Heart left ventricle (tissue), 16 donors: ENCODE data around the gene PLA2G4F. TPM values are rescaled to one million over a fixed set of nuclear protein-coding genes. Genes with fewer than 3 reads are reported as not detected.

ENCODE experiments used
- ATAC-seq, 4 donors: fragments of 200-7000 bp; cut with Tn5 transposase; one replicate each; pipeline ENCODE4 v1.9.1; 2020 to 2022; ENCODE audit warnings: moderate library complexity in 4 of 4, mild to moderate bottlenecking in 3 of 4, moderate number of reproducible peaks in 1 of 4
- DNase-seq, 5 donors: peaks; one replicate each; pipeline ENCODE4 v3.0.0-alpha.2; 2020
- H3K27ac ChIP-seq, 12 donors: fragments of 200-600 bp; sonication (generic) in 4 of 12; one replicate each; pipeline versions ENCODE4 v1.5.0 to v1.8.0; 2016 to 2022; ENCODE audit warnings: mild to moderate bottlenecking in 2 of 12
- H3K27me3 ChIP-seq, 9 donors: fragments of 200-600 bp; sonication (generic) in 2 of 9; one replicate each; pipeline versions ENCODE4 v1.5.1 to v1.8.0; 2016 to 2022; ENCODE audit warnings: mild to moderate bottlenecking in 3 of 9
- H3K36me3 ChIP-seq, 9 donors: fragments of 200-600 bp; sonication (generic) in 2 of 9; one replicate each; pipeline versions ENCODE4 v1.5.0 to v1.8.0; 2018 to 2022; ENCODE audit warnings: mild to moderate bottlenecking in 2 of 9
- H3K4me1 ChIP-seq, 12 donors: fragments of 200-600 bp; sonication (generic) in 4 of 12; one replicate each; pipeline versions ENCODE4 v1.5.0 to v1.8.0; 2016 to 2022; ENCODE audit warnings: mild to moderate bottlenecking in 3 of 12
- H3K4me3 ChIP-seq, 12 donors: fragments of 200-600 bp; sonication (generic) in 4 of 12; one replicate each; pipeline versions ENCODE4 v1.5.0 to v1.8.0; 2017 to 2022; ENCODE audit warnings: mild to moderate bottlenecking in 9 of 12, moderate library complexity in 4 of 12
- H3K9me3 ChIP-seq, 12 donors: fragments of 200-600 bp; sonication (generic) in 4 of 12; one replicate each; pipeline versions ENCODE4 v1.5.0 to v1.8.0; 2016 to 2022; ENCODE audit warnings: mild to moderate bottlenecking in 1 of 12
- CTCF ChIP-seq, 12 donors: fragments of 200-600 bp; sonication (generic) in 4 of 12; IDR thresholded peaks; one replicate each; pipeline versions ENCODE4 v1.5.0 to v1.8.0; 2018 to 2022; ENCODE audit warnings: antibody characterized with exemption in 12 of 12, mild to moderate bottlenecking in 5 of 12
- POLR2A ChIP-seq, 2 donors: fragments of 450-650 bp; IDR thresholded peaks; one replicate each; pipeline ENCODE4 v1.6.1; 2017; ENCODE audit warnings: antibody characterized with exemption in 2 of 2, mild to moderate bottlenecking in 2 of 2, moderate library complexity in 2 of 2
- WGBS, 4 donors: extraction: QIAGEN DNeasy Blood & Tissue Kit in 2 of 4; methylation state at CpG; one replicate each; pipeline versions ENCODE4 v1.1.5 to v1.1.7; 2013 to 2018; 5-methylcytosine and 5-hydroxymethylcytosine counted together
- intact Hi-C, 10 donors: fragments of 100-400 bp; cut with DNase I; formaldehyde crosslinking; loops; one replicate each; pipeline versions ENCODE4 v1.11.1 to v1.14.2; 2022
- polyA plus RNA-seq, 2 donors: library from polyadenylated mRNA; stranded (reverse); fragments of 200-250 nt; gene quantifications; one replicate each; pipeline ENCODE4 v1.2.3, GENCODE V29; 2013
- total RNA-seq, 9 donors: library from RNA; depleted of rRNA in 2 of 9; stranded (reverse); fragments of >200 nt in 2 of 9; fragmentation: NEBNext Ultra II Directional in 3 of 9; extraction: Animal tissue kit (Norgen Biotek cat#: 25700) in 3 of 9; gene quantifications; one replicate each; pipeline versions ENCODE4 v1.1.0 to v1.2.4, GENCODE V29; 2016 to 2023
- donor health status: ischemic (EF 13 %, LVEDD 7.1; RV severe dilation, severe dysfunction).
- donor health status: healthy with polysubstance abuse.
- donor health status: DM: no; HTN: yes; CAD: no.
- donor health status: DM: no; HTN: no; CAD: no.
- donor health status: ischemic (EF 25% LVEDD 6.9; RV normal size, moderate dysfunction).
- donor health status: ischemic (EF 25% LVEDD 5.7; RV mildly dilated, moderate dysfunction).
- donor health status: healthy.
- donor health status: DM: yes; HTN: yes; CAD: no.
- donor health status: ischemic (EF 35%, LVEDD 5.7; RV mildly dilated, moderate dysfunction).
- donor health status: nonischemic (EF 11% LVEDD 7.7; RV severe dilation, severe dysfunction).
- donor health status: DM: yes; HTN: yes; CAD: no.
- donor health status: PGD.
- donor health status: ischemic (EF 29% LVEDD 5.4; RV normal size, mild dysfunction).
- donor health status: nonischemic (EF 23%, LVEDD 6.1; RV moderate dilation, normal function).

PLA2G4F gene
- total and polyA plus RNA-seq, 11 donors = 0.09 to 9.0 (median 1.4) TPM

GRCh38 chr15:42139596-42139995, 16.8 kb downstream of the PLA2G4F start:
- intact Hi-C loops = loop anchor here in 9 of 10 donors (2.0 to 10.0 kb wide), 5 partner anchors 72 to 155 kb away; no protein-coding TSS in a partner anchor

GRCh38 chr15:42138968-42139386, 17.5 kb downstream of the PLA2G4F start:
- Histone ChIP-seq H3K27ac (no peak overlapping the region), H3K36me3 (no peaks in the 10 kb centered on the region), H3K4me3 (no peak overlapping the region), H3K27me3 (no peaks in the 10 kb centered on the region), H3K9me3 (no peaks in the 10 kb centered on the region), H3K4me1 (no peaks in the 10 kb centered on the region)
- intact Hi-C loops = loop anchor here in 9 of 10 donors (2.0 to 10.0 kb wide), 5 partner anchors 72 to 154 kb away; no protein-coding TSS in a partner anchor
- DNase-seq = no peak
- no peak for ATAC-seq
- WGBS, 4 donors = 61 to 76% (median 73%) methylated on average over 3 of the region's 3 CpGs
- TF ChIP-seq POLR2A (IDR thresholded peaks at IDR 0.05) (no peak), CTCF (IDR thresholded peaks at IDR 0.05) (no peak)

More at GRCh38 chr15:42139596-42139995, 16.8 kb downstream of the PLA2G4F start:
- ATAC-seq = no peak
- Histone ChIP-seq H3K27me3 (no peaks in the 10 kb centered on the region), H3K4me3 (no peak overlapping the region), H3K4me1 (no peaks in the 10 kb centered on the region), H3K36me3 (no peaks in the 10 kb centered on the region), H3K9me3 (no peaks in the 10 kb centered on the region), H3K27ac (no peak overlapping the region)
- TF ChIP-seq CTCF (IDR thresholded peaks at IDR 0.05) (no peak), POLR2A (IDR thresholded peaks at IDR 0.05) (no peak)
- DNase-seq = no peak
- WGBS, 4 donors = 73 to 82% (median 77%) methylated on average over 6 of the region's 6 CpGs

- H3K36me3 ChIP-seq = no peaks in the 10 kb centered on the region
- no peak for ATAC-seq
- DNase-seq = no peak
- WGBS, 4 donors = 91 to 96% (median 94%) methylated on average over 4 of the region's 4 CpGs
- intact Hi-C loops = loop anchor here in 9 of 10 donors (2.0 to 10.0 kb wide), 5 partner anchors 71 to 154 kb away; no protein-coding TSS in a partner anchor
- TF ChIP-seq POLR2A (IDR thresholded peaks at IDR 0.05) = no peak
- TF ChIP-seq CTCF (IDR thresholded peaks at IDR 0.05) = no peak
- H3K4me3 ChIP-seq = no peak overlapping the region
- H3K4me1 ChIP-seq = no peaks in the 10 kb centered on the region
- H3K27me3 ChIP-seq = no peaks in the 10 kb centered on the region
- no peaks in the 10 kb centered on the region for H3K9me3 ChIP-seq
- no peak overlapping the region for H3K27ac ChIP-seq
Measured at GRCh38 chr15:42138411-42138810, 18.0 kb downstream of the PLA2G4F start.

GRCh38 chr15:42137461-42138261, 18.8 kb downstream of the PLA2G4F start:
- DNase-seq = no peak
- intact Hi-C loops = loop anchor here (1.0 to 10.0 kb wide), 7 partner anchors 70 to 153 kb away; no protein-coding TSS in a partner anchor
- peak in 1 of 4 donors; percentile 45 for ATAC-seq
- Histone ChIP-seq H3K4me1 (no peaks in the 10 kb centered on the region), H3K27ac (no peak overlapping the region), H3K27me3 (no peaks in the 10 kb centered on the region), H3K4me3 (no peak overlapping the region), H3K36me3 (no peaks in the 10 kb centered on the region), H3K9me3 (no peaks in the 10 kb centered on the region)
- WGBS, 4 donors = 48 to 49% (median 48%) methylated on average over 11 of the region's 11 CpGs
- TF ChIP-seq CTCF (IDR thresholded peaks at IDR 0.05) (peak; percentile 13 to 66 (median 51)), POLR2A (IDR thresholded peaks at IDR 0.05) (no peak)
